ENCODE measurements around the gene AK5.

DNA sequence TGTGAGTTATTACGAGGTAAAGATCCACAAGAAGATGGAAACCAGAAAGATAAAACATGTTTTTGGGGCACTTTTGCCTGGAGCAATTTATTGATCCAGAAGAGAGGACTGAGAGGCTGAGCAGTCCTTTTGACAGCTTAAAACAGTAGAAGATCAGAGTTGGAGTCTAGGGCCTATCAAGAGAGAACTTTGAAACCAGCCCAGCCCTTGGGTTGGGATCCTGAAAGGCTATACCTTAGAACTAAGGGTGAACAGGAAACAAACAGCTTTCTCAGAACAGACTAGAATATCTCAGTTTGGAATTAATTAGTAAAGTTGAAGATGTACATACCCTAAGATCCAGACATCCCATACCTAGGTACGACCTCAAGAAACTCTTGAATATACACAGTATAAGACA lies 311.1 kb downstream of the AK5 start:
- TF ChIP-seq CTCF (IDR thresholded peaks at IDR 0.05): no peak
- no peak for TF ChIP-seq ZFX (IDR thresholded peaks at IDR 0.05; ENCODE audit: borderline replicate concordance)

Data from 22Rv1 (cell line).